Neural cell (in vitro differentiated cells): Measurements from ENCODE around the gene ITGAE.

ENCODE experiments used
- CTCF ChIP-seq: fragments of 450-650 bp; IDR thresholded peaks from 2 replicates; pipeline ENCODE4 v1.5.1; 2014; ENCODE audit warnings: antibody characterized with exemption, mild to moderate bottlenecking, moderate library complexity; ENCODE audit not compliant: poor library complexity, severe bottlenecking
- POLR2AphosphoS5 ChIP-seq: IDR thresholded peaks from 2 replicates; pipeline ENCODE4 v1.6.1; 2012
- RAD21 ChIP-seq: fragments of 450-650 bp; conservative IDR thresholded peaks from 2 replicates; pipeline ENCODE4 v1.6.1; 2014; ENCODE audit warnings: antibody characterized with exemption, mild to moderate bottlenecking, moderate library complexity
- REST ChIP-seq: IDR thresholded peaks from 2 replicates; pipeline ENCODE4 v1.6.1; 2012; ENCODE audit warnings: borderline replicate concordance
- SMC3 ChIP-seq: fragments of 450-650 bp; conservative IDR thresholded peaks from 2 replicates; pipeline ENCODE4 v1.6.1; 2014; ENCODE audit warnings: antibody characterized with exemption, mild to moderate bottlenecking, moderate library complexity; ENCODE audit not compliant: poor library complexity

- no peak for TF ChIP-seq CTCF
- TF ChIP-seq RAD21: no peak
- no peak for TF ChIP-seq SMC3
- no peak for TF ChIP-seq REST
- TF ChIP-seq POLR2AphosphoS5: no peak
These were observed 23.4 kb downstream of the ITGAE start for GRCh38 chr17:3777366-3778120.
